GM23338 (cell line): ENCODE results near the gene WDHD1. TPM values are rescaled to one million over a fixed set of nuclear protein-coding genes. Genes with fewer than 3 reads are reported as not detected.

Experiments used
- ATAC-seq: fragments of 200-7000 bp; cut with Tn5 transposase; 3 replicates; pipeline ENCODE4 v1.9.1; 2020
- DNase-seq: peaks from one replicate; pipeline ENCODE4 v3.0.0-alpha.2; 2015; ENCODE audit warnings: low spot score
- H2AFZ ChIP-seq: fragments of 200-600 bp; sonication (generic); 2 replicates; pipeline ENCODE4 v1.8.0; 2016; ENCODE audit warnings: antibody characterized with exemption, mild to moderate bottlenecking, moderate library complexity
- H3F3A ChIP-seq: fragments of 200-600 bp; sonication (generic); replicated peaks from 2 replicates; pipeline ENCODE4 v1.8.0; 2017; ENCODE audit warnings: antibody characterized with exemption, mixed run types, low read depth
- H3K27ac ChIP-seq: fragments of 200-600 bp; sonication (generic); 2 replicates; pipeline ENCODE4 v1.6.1; 2016; ENCODE audit warnings: low read depth
- H3K27me3 ChIP-seq: fragments of 200-600 bp; sonication (generic); 2 replicates; pipeline ENCODE4 v1.8.0; 2016; ENCODE audit warnings: mild to moderate bottlenecking, mixed run types, moderate library complexity; ENCODE audit not compliant: insufficient read depth
- H3K36me3 ChIP-seq: fragments of 200-600 bp; sonication (generic); 2 replicates; pipeline ENCODE4 v1.8.0; 2016; ENCODE audit warnings: mild to moderate bottlenecking; ENCODE audit not compliant: insufficient read depth
- H3K4me1 ChIP-seq: fragments of 200-600 bp; sonication (generic); 2 replicates; pipeline ENCODE4 v1.8.0; 2016; ENCODE audit warnings: mild to moderate bottlenecking, moderate library complexity; ENCODE audit not compliant: insufficient read depth
- H3K4me2 ChIP-seq: fragments of 200-600 bp; sonication (generic); 2 replicates; pipeline ENCODE4 v1.7.1; 2017; ENCODE audit warnings: mixed run types
- H3K4me3 ChIP-seq: fragments of 200-600 bp; sonication (generic); 2 replicates; pipeline ENCODE4 v1.6.1; 2016; ENCODE audit warnings: mixed run types
- H3K79me2 ChIP-seq: fragments of 200-600 bp; sonication (generic); replicated peaks from 2 replicates; pipeline ENCODE4 v1.8.0; 2017; ENCODE audit warnings: mild to moderate bottlenecking; ENCODE audit not compliant: insufficient read depth
- H3K9me2 ChIP-seq: fragments of 200-600 bp; sonication (generic); 2 replicates; pipeline ENCODE4 v1.8.0; 2017; ENCODE audit not compliant: insufficient read depth
- H4K20me1 ChIP-seq: fragments of 200-600 bp; sonication (generic); replicated peaks from 2 replicates; pipeline ENCODE4 v1.8.0; 2017; ENCODE audit warnings: mild to moderate bottlenecking; ENCODE audit not compliant: insufficient read depth
- H3K27ac Mint-ChIP-seq: 2 replicates; pipeline ENCODE4 v1.8.0; 2020; ENCODE audit warnings: inconsistent platforms, mild to moderate bottlenecking, moderate library complexity, mixed read lengths
- H3K27me3 Mint-ChIP-seq: 3 replicates; pipeline ENCODE4 v1.8.0; 2022; ENCODE audit warnings: low read depth, mild to moderate bottlenecking, moderate library complexity, mixed read lengths, inconsistent platforms; ENCODE audit not compliant: insufficient read depth, poor library complexity
- H3K36me3 Mint-ChIP-seq: 3 replicates; pipeline ENCODE4 v1.8.0; 2021; ENCODE audit warnings: low read depth, mild to moderate bottlenecking, inconsistent platforms, moderate library complexity, mixed read lengths
- H3K4me1 Mint-ChIP-seq: 3 replicates; pipeline ENCODE4 v1.8.0; 2020; ENCODE audit warnings: mild to moderate bottlenecking, inconsistent platforms, mixed read lengths
- H3K4me3 Mint-ChIP-seq: 3 replicates; pipeline ENCODE4 v1.8.0; 2021; ENCODE audit warnings: moderate library complexity, mild to moderate bottlenecking, inconsistent platforms, mixed read lengths
- H3K9me3 Mint-ChIP-seq: 3 replicates; pipeline ENCODE4 v1.8.0; 2020; ENCODE audit warnings: moderate library complexity, mild to moderate bottlenecking, inconsistent platforms, mixed read lengths
- CREB1 ChIP-seq: fragments of 250-450 bp; sonication (Bioruptor Pico); IDR thresholded peaks from 2 replicates; pipeline ENCODE4 v1.5.0; 2020; ENCODE audit warnings: low read depth, mild to moderate bottlenecking, moderate library complexity
- EZH2 ChIP-seq: fragments of 200-600 bp; sonication (generic); IDR thresholded peaks from one replicate; pipeline ENCODE4 v1.8.0; 2017; ENCODE audit warnings: antibody characterized with exemption, mild to moderate bottlenecking, low read depth; ENCODE audit not compliant: unreplicated experiment
- EZH2phosphoT487 ChIP-seq: fragments of 200-600 bp; sonication (generic); IDR thresholded peaks from one replicate; pipeline ENCODE4 v1.8.1; 2018; ENCODE audit warnings: antibody characterized with exemption; ENCODE audit not compliant: unreplicated experiment
- JUNB ChIP-seq: IDR thresholded peaks from one replicate; pipeline ENCODE4 v1.6.1; 2016; ENCODE audit warnings: antibody characterized with exemption; ENCODE audit not compliant: unreplicated experiment
- NANOG ChIP-seq: IDR thresholded peaks from 2 replicates; pipeline ENCODE4 v1.6.1; 2016; ENCODE audit warnings: antibody characterized with exemption, borderline replicate concordance
- POLR2AphosphoS5 ChIP-seq: IDR thresholded peaks from 2 replicates; pipeline ENCODE4 v1.6.1; 2016; ENCODE audit warnings: antibody characterized with exemption, low read depth
- ZNF114 ChIP-seq: fragments of 250-450 bp; sonication (Bioruptor Pico); IDR thresholded peaks from 2 replicates; pipeline ENCODE4 v1.5.0; 2020; ENCODE audit warnings: mild to moderate bottlenecking, moderate library complexity
- ZNF331 ChIP-seq: fragments of 250-450 bp; sonication (Bioruptor Pico); IDR thresholded peaks from 2 replicates; pipeline ENCODE4 v1.5.0; 2020; ENCODE audit warnings: low read depth, mild to moderate bottlenecking, moderate library complexity
- polyA plus RNA-seq: library from polyadenylated mRNA; unstranded; fragments of >200 nt; fragmentation: Nextera tagmentation; extraction: Ambion mirVana; gene quantifications from 2 replicates; pipeline ENCODE4 v1.2.1, GENCODE V29; 2016
- total RNA-seq: library from RNA; depleted of rRNA; stranded (reverse); fragments of >200 nt; shearing (Covaris generic); gene quantifications from 2 replicates; pipeline ENCODE4 v1.2.3, GENCODE V29; 2014
- TF ChIP-seq, protein P1 (sequence below), 2 experiments: fragments of 200-600 bp in 1 of 2; sonication (generic) in 1 of 2; conservative IDR thresholded peaks; 2 replicates each; pipeline versions ENCODE4 v1.5.1 to v1.6.1; 2016 to 2017; ENCODE audit warnings: antibody characterized with exemption in 2 of 2, low read depth in 2 of 2, mild to moderate bottlenecking in 2 of 2, moderate library complexity in 1 of 2
- TF ChIP-seq, protein P2 (sequence below): IDR thresholded peaks from one replicate; pipeline ENCODE4 v1.6.1; 2018; ENCODE audit warnings: antibody characterized with exemption; ENCODE audit not compliant: unreplicated experiment
- TF ChIP-seq, protein P3 (sequence below): IDR thresholded peaks from 2 replicates; pipeline ENCODE4 v1.6.1; 2016; ENCODE audit warnings: antibody characterized with exemption

The WDHD1 gene
- total and polyA plus RNA-seq, 2 experiments from 2014 or later, result 48.8 to 65.4 TPM

DNA sequence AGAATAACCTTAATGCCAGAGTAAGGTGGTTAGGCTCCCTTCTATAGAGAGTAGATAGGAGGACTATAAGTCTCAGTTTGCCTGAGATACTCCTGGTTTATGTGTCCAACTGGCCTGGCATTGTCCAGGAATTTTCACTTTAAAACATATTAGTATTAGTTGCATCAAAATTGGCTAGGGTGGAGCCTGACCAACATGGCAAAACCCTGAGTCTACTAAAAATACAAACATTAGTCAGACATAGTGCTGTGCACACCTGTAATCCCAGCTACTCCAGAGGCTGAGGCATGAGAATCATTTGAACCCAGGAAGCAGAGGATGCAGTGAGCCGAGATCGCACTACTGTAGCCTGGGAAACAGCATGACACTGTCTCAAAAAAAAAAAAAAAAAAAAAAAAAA lies 11.9 kb downstream of the WDHD1 start (continued):
- no peak for TF ChIP-seq NANOG
- TF ChIP-seq, protein P1, sequence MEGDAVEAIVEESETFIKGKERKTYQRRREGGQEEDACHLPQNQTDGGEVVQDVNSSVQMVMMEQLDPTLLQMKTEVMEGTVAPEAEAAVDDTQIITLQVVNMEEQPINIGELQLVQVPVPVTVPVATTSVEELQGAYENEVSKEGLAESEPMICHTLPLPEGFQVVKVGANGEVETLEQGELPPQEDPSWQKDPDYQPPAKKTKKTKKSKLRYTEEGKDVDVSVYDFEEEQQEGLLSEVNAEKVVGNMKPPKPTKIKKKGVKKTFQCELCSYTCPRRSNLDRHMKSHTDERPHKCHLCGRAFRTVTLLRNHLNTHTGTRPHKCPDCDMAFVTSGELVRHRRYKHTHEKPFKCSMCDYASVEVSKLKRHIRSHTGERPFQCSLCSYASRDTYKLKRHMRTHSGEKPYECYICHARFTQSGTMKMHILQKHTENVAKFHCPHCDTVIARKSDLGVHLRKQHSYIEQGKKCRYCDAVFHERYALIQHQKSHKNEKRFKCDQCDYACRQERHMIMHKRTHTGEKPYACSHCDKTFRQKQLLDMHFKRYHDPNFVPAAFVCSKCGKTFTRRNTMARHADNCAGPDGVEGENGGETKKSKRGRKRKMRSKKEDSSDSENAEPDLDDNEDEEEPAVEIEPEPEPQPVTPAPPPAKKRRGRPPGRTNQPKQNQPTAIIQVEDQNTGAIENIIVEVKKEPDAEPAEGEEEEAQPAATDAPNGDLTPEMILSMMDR (conservative IDR thresholded peaks at IDR 0.05; ENCODE audit: low read depth in 2 of 2), result no peak
- TF ChIP-seq, protein P2, sequence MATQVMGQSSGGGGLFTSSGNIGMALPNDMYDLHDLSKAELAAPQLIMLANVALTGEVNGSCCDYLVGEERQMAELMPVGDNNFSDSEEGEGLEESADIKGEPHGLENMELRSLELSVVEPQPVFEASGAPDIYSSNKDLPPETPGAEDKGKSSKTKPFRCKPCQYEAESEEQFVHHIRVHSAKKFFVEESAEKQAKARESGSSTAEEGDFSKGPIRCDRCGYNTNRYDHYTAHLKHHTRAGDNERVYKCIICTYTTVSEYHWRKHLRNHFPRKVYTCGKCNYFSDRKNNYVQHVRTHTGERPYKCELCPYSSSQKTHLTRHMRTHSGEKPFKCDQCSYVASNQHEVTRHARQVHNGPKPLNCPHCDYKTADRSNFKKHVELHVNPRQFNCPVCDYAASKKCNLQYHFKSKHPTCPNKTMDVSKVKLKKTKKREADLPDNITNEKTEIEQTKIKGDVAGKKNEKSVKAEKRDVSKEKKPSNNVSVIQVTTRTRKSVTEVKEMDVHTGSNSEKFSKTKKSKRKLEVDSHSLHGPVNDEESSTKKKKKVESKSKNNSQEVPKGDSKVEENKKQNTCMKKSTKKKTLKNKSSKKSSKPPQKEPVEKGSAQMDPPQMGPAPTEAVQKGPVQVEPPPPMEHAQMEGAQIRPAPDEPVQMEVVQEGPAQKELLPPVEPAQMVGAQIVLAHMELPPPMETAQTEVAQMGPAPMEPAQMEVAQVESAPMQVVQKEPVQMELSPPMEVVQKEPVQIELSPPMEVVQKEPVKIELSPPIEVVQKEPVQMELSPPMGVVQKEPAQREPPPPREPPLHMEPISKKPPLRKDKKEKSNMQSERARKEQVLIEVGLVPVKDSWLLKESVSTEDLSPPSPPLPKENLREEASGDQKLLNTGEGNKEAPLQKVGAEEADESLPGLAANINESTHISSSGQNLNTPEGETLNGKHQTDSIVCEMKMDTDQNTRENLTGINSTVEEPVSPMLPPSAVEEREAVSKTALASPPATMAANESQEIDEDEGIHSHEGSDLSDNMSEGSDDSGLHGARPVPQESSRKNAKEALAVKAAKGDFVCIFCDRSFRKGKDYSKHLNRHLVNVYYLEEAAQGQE, result no peak
- no peak for TF ChIP-seq EZH2

DNA sequence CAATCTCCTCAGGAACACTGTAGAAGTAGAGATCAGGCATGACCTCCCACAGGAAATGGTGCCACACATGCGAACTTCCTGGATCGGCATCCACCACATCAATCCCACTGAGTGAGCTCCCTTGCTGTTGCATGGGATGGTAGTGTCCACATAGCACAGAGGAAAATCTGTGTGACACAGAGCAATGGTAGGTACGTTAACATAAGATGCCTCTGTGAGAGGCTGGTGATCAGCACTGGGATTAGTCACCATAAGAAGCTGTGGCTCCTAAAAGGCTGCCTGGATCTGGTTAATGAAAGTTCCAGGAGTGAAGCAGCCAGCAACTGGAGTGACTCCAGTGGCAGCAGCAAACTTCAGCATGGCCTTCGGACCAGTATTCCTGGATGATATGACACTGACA lies 21.8 kb downstream of the WDHD1 start:
- H4K20me1 ChIP-seq, result peaks cover 9% of the 10 kb centered on the region; the same call in 1 of the 2 replicates
- H2AFZ ChIP-seq, result no peak overlapping the region
- TF ChIP-seq CREB1 (no peak), ZNF114 (CRISPR knock-in tag) (no peak), POLR2AphosphoS5 (no peak), EZH2 (no peak), JUNB (no peak), EZH2phosphoT487 (no peak), ZNF331 (CRISPR knock-in tag) (no peak)
- TF ChIP-seq, protein P2, result no peak
- TF ChIP-seq, protein P3, sequence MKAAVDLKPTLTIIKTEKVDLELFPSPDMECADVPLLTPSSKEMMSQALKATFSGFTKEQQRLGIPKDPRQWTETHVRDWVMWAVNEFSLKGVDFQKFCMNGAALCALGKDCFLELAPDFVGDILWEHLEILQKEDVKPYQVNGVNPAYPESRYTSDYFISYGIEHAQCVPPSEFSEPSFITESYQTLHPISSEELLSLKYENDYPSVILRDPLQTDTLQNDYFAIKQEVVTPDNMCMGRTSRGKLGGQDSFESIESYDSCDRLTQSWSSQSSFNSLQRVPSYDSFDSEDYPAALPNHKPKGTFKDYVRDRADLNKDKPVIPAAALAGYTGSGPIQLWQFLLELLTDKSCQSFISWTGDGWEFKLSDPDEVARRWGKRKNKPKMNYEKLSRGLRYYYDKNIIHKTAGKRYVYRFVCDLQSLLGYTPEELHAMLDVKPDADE, result no peak
- H3K4me3 ChIP-seq, result no peak overlapping the region
- H3K27me3 Mint-ChIP-seq, result no peaks in the 10 kb centered on the region
- no peak overlapping the region for H3K27ac Mint-ChIP-seq
- peaks cover 78% of the 10 kb centered on the region for H3K36me3 Mint-ChIP-seq
- no peaks in the 10 kb centered on the region for H3K9me3 Mint-ChIP-seq
- H3K4me3 Mint-ChIP-seq, result no peak overlapping the region
- peaks cover 76% of the 10 kb centered on the region for H3K36me3 ChIP-seq
- ATAC-seq (no peak), DNase-seq (no peak)
- no peaks in the 10 kb centered on the region for H3F3A ChIP-seq
- H3K79me2 ChIP-seq, result peaks cover 3% of the 10 kb centered on the region; the same call in 1 of the 2 replicates
- no peaks in the 10 kb centered on the region for H3K4me1 Mint-ChIP-seq
- H3K4me1 ChIP-seq, result no peaks in the 10 kb centered on the region
- H3K9me2 ChIP-seq, result no peaks in the 10 kb centered on the region
- H3K27ac ChIP-seq, result no peak overlapping the region
- no peak overlapping the region for H3K4me2 ChIP-seq
- no peaks in the 10 kb centered on the region for H3K27me3 ChIP-seq
